ENCODE results near the gene MYO1H. TPM values are rescaled to one million over a fixed set of nuclear protein-coding genes. Genes with fewer than 3 reads are reported as not detected.

Gene MYO1H
- total RNA-seq, 1 experiment from 2014 or later = 0.26 TPM

GRCh38 chr12:109329686-109330085 lies 18.0 kb upstream of the MYO1H start:
- no peak overlapping the region for H3K23ac ChIP-seq (ENCODE audit: insufficient read length, low read depth, low read length)
- no peak overlapping the region for H3K56ac ChIP-seq (ENCODE audit: insufficient read length, low read depth, low read length)
- no peaks in the 10 kb centered on the region for H4K20me1 ChIP-seq (ENCODE audit: control insufficient read depth, insufficient read depth, insufficient read length)
- TF ChIP-seq CTCF (conservative IDR thresholded peaks at IDR 0.05) = no peak
- no peaks in the 10 kb centered on the region; the same call in 1 of the 2 replicates for H3K4me1 ChIP-seq (ENCODE audit: insufficient read depth, low read length)
- H3K36me3 Mint-ChIP-seq (ENCODE audit: insufficient read depth in 1 of 3, low read depth in 3 of 3) = no peaks in the 10 kb centered on the region
- H3K4me3 Mint-ChIP-seq = no peak overlapping the region
- H3T11ph ChIP-seq (ENCODE audit: low read length) = no peak overlapping the region
- H2BK15ac ChIP-seq (ENCODE audit: low read depth, low read length) = no peak overlapping the region
- no peak overlapping the region for H2BK20ac ChIP-seq (ENCODE audit: low read depth, low read length, poor library complexity, severe bottlenecking)
- H3K79me2 ChIP-seq (ENCODE audit: insufficient read depth, low read length) = no peaks in the 10 kb centered on the region
- H3K4me2 ChIP-seq (ENCODE audit: insufficient read depth, insufficient read length, low read length) = no peak overlapping the region
- H3K79me1 ChIP-seq (ENCODE audit: insufficient read depth, low read depth, low read length, poor library complexity, severe bottlenecking) = no peaks in the 10 kb centered on the region
- no peaks in the 10 kb centered on the region for H3K23me2 ChIP-seq (ENCODE audit: insufficient read length, low read depth, low read length, poor library complexity, severe bottlenecking)
- no peak overlapping the region for H3K9ac ChIP-seq (ENCODE audit: extremely low read depth, insufficient read length, low read length)
- peaks cover 0 to 10% of the 10 kb centered on the region in 2 experiments; a peak in 1 of 4 replicates for H3K4me1 Mint-ChIP-seq
- H3K9me3 Mint-ChIP-seq = no peaks in the 10 kb centered on the region
- no peak overlapping the region for H4K91ac ChIP-seq (ENCODE audit: insufficient read length, low read depth, low read length)
- no peak overlapping the region for H2BK5ac ChIP-seq (ENCODE audit: insufficient read length, low read length)
- no peak overlapping the region for H3K4ac ChIP-seq (ENCODE audit: low read depth, low read length)
- no peak overlapping the region for H2BK120ac ChIP-seq (ENCODE audit: low read depth, low read length, poor library complexity, severe bottlenecking)
- H2AFZ ChIP-seq (ENCODE audit: low read length) = no peak overlapping the region
- no peak overlapping the region for H3K14ac ChIP-seq (ENCODE audit: insufficient read depth, low read length)
- no peaks in the 10 kb centered on the region for H3K9me3 ChIP-seq (ENCODE audit: control insufficient read depth, low read depth, low read length)
- H3K27ac Mint-ChIP-seq = peak overlapping the region in 1 of 3 experiments; percentile 6; a peak in 1 of 7 replicates
- no peak overlapping the region for H2AK5ac ChIP-seq (ENCODE audit: insufficient read length, low read length)
- no peak overlapping the region for H4K8ac ChIP-seq (replicated peaks; ENCODE audit: insufficient read length, low read depth, low read length)
- no peak overlapping the region for H3K27ac ChIP-seq (ENCODE audit: insufficient read length, low read depth, low read length)
- H2BK12ac ChIP-seq (ENCODE audit: insufficient read length, low read depth, low read length) = no peak overlapping the region
- WGBS (ENCODE audit: extremely low coverage, insufficient read length, low lambda C conversion rate) = no CpG with 5 or more reads among the region's 7 CpGs
- no peak overlapping the region for H3K18ac ChIP-seq (ENCODE audit: insufficient read length, low read depth, low read length)
- H3K27me3 Mint-ChIP-seq (ENCODE audit: low read depth) = peaks cover 4% of the 10 kb centered on the region
- no peak for DNase-seq
- H3K27me3 ChIP-seq (ENCODE audit: insufficient read depth, low read length) = no peaks in the 10 kb centered on the region
- no peak overlapping the region for H4K5ac ChIP-seq (ENCODE audit: insufficient read length, low read depth, low read length)

All from H9 (cell line).